Trophoblast cell (in vitro differentiated cells and primary cell): Measurements from ENCODE around the gene OR52R1.

Source experiments
- DNase-seq, 2 donors: peaks; one replicate each; pipeline ENCODE4 v3.0.0-alpha.2; 2016
- H2AFZ ChIP-seq: 2 replicates; pipeline ENCODE4 v1.6.1; 2013; ENCODE audit warnings: low read length, moderate library complexity, mild to moderate bottlenecking; ENCODE audit not compliant: insufficient read depth, poor library complexity
- H2AK5ac ChIP-seq: 2 replicates; pipeline ENCODE4 v1.6.1; 2013; ENCODE audit warnings: mild to moderate bottlenecking, low read length
- H2BK120ac ChIP-seq: 2 replicates; pipeline ENCODE4 v1.6.1; 2013; ENCODE audit warnings: low read length, mild to moderate bottlenecking, moderate library complexity; ENCODE audit not compliant: insufficient read depth, poor library complexity
- H2BK12ac ChIP-seq: 2 replicates; pipeline ENCODE4 v1.6.1; 2013; ENCODE audit warnings: mild to moderate bottlenecking, low read length, moderate library complexity
- H2BK5ac ChIP-seq: 2 replicates; pipeline ENCODE4 v1.6.1; 2013; ENCODE audit warnings: low read length, low read depth, moderate library complexity, mild to moderate bottlenecking; ENCODE audit not compliant: poor library complexity
- H3K14ac ChIP-seq: 2 replicates; pipeline ENCODE4 v1.6.1; 2013; ENCODE audit warnings: mild to moderate bottlenecking, low read length
- H3K18ac ChIP-seq: 2 replicates; pipeline ENCODE4 v1.6.1; 2013; ENCODE audit warnings: mild to moderate bottlenecking, low read length
- H3K23ac ChIP-seq: 2 replicates; pipeline ENCODE4 v1.6.1; 2013; ENCODE audit warnings: low read length
- H3K27ac ChIP-seq: 2 replicates; pipeline ENCODE4 v1.5.1; 2013; ENCODE audit warnings: low read depth, mild to moderate bottlenecking, inconsistent platforms, low read length, moderate library complexity
- H3K27me3 ChIP-seq: 2 replicates; pipeline ENCODE4 v1.6.1; 2013; ENCODE audit warnings: inconsistent platforms, mild to moderate bottlenecking, low read length, moderate library complexity; ENCODE audit not compliant: insufficient read depth
- H3K36me3 ChIP-seq, 2 experiments: 1 replicate in 1 of 2; 2 replicates in 1 of 2; pipeline ENCODE4 v1.6.1; 2013; ENCODE audit warnings: low read length in 2 of 2, mild to moderate bottlenecking in 2 of 2, moderate library complexity in 1 of 2; ENCODE audit not compliant: insufficient read depth in 2 of 2, control insufficient read depth in 1 of 2
- H3K4ac ChIP-seq: 2 replicates; pipeline ENCODE4 v1.6.1; 2013; ENCODE audit warnings: low read depth, mild to moderate bottlenecking, low read length, moderate library complexity
- H3K4me1 ChIP-seq, 2 experiments: 1 replicate in 1 of 2; 2 replicates in 1 of 2; pipeline ENCODE4 v1.6.1; 2013; ENCODE audit warnings: low read length in 2 of 2, mild to moderate bottlenecking in 2 of 2, moderate library complexity in 1 of 2; ENCODE audit not compliant: insufficient read depth in 2 of 2, control insufficient read depth in 1 of 2
- H3K4me2 ChIP-seq: 2 replicates; pipeline ENCODE4 v1.6.1; 2013; ENCODE audit warnings: inconsistent platforms, mild to moderate bottlenecking, low read length, moderate library complexity
- H3K4me3 ChIP-seq: 2 replicates; pipeline ENCODE4 v1.5.1; 2013; ENCODE audit warnings: mild to moderate bottlenecking, low read depth, low read length, inconsistent platforms
- H3K79me1 ChIP-seq: one replicate; pipeline ENCODE4 v1.6.1; 2013; ENCODE audit warnings: low read length
- H3K79me2 ChIP-seq: 2 replicates; pipeline ENCODE4 v1.6.1; 2013; ENCODE audit warnings: low read length, mild to moderate bottlenecking; ENCODE audit not compliant: control insufficient read depth, insufficient read depth, poor library complexity
- H3K9ac ChIP-seq: 2 replicates; pipeline ENCODE4 v1.6.1; 2013; ENCODE audit warnings: mild to moderate bottlenecking, low read length
- H3K9me3 ChIP-seq: 2 replicates; pipeline ENCODE4 v1.6.1; 2013; ENCODE audit warnings: low read depth, mild to moderate bottlenecking, control low read depth, inconsistent platforms, low read length; ENCODE audit not compliant: insufficient read depth
- H4K12ac ChIP-seq: 2 replicates; pipeline ENCODE4 v1.6.1; 2013; ENCODE audit warnings: low read depth, mild to moderate bottlenecking, low read length, moderate library complexity
- H4K8ac ChIP-seq: 2 replicates; pipeline ENCODE4 v1.6.1; 2013; ENCODE audit warnings: low read depth, mild to moderate bottlenecking, low read length, moderate library complexity
- H4K91ac ChIP-seq: one replicate; pipeline ENCODE4 v1.6.1; 2013; ENCODE audit warnings: low read depth, mild to moderate bottlenecking, low read length, moderate library complexity
- WGBS: extraction: QIAGEN DNeasy Blood & Tissue Kit; methylation state at CpG from one replicate; pipeline ENCODE4 v1.1.7; 2013; ENCODE audit warnings: missing lambda C conversion rate; ENCODE audit not compliant: insufficient read length, insufficient coverage; ENCODE audit errors: extremely low coverage; 5-methylcytosine and 5-hydroxymethylcytosine counted together

Gene OR52R1

GRCh38 chr11:4830909-4831308 is 26.7 kb upstream of the OR52R1 start:
- no peak overlapping the region for H2BK120ac ChIP-seq
- no peak overlapping the region for H3K4me3 ChIP-seq
- no peak overlapping the region for H4K8ac ChIP-seq
- H3K36me3 ChIP-seq = no peaks in the 10 kb centered on the region
- no peak overlapping the region for H2AK5ac ChIP-seq
- no peaks in the 10 kb centered on the region for H3K27me3 ChIP-seq
- no peak overlapping the region for H2AFZ ChIP-seq
- no peaks in the 10 kb centered on the region for H3K79me1 ChIP-seq
- no peaks in the 10 kb centered on the region for H3K79me2 ChIP-seq
- H3K9ac ChIP-seq = no peak overlapping the region
- no peak overlapping the region for H3K27ac ChIP-seq
- no peak overlapping the region for H3K4me2 ChIP-seq
- WGBS = no CpG with 5 or more reads among the region's 2 CpGs
- H3K23ac ChIP-seq = no peak overlapping the region
- H3K18ac ChIP-seq = no peak overlapping the region
- no peak overlapping the region for H2BK12ac ChIP-seq
- H3K14ac ChIP-seq = no peak overlapping the region
- no peaks in the 10 kb centered on the region for H3K9me3 ChIP-seq
- peaks cover 3 to 8% of the 10 kb centered on the region in 2 experiments for H3K4me1 ChIP-seq
- H4K12ac ChIP-seq = no peak overlapping the region
- DNase-seq = no peak
- no peak overlapping the region for H4K91ac ChIP-seq
- no peak overlapping the region for H3K4ac ChIP-seq
- H2BK5ac ChIP-seq = no peak overlapping the region

GRCh38 chr11:4830346-4830745 is 26.2 kb upstream of the OR52R1 start:
- H3K79me1 ChIP-seq = no peaks in the 10 kb centered on the region
- H3K4me2 ChIP-seq = no peak overlapping the region
- no peaks in the 10 kb centered on the region for H3K36me3 ChIP-seq
- H3K27ac ChIP-seq = no peak overlapping the region
- DNase-seq = no peak
- no peak overlapping the region for H3K14ac ChIP-seq
- H3K9me3 ChIP-seq = no peaks in the 10 kb centered on the region
- H3K9ac ChIP-seq = no peak overlapping the region
- H3K23ac ChIP-seq = no peak overlapping the region
- H4K12ac ChIP-seq = no peak overlapping the region
- H3K27me3 ChIP-seq = no peaks in the 10 kb centered on the region
- H2BK120ac ChIP-seq = no peak overlapping the region
- no peak overlapping the region for H2AFZ ChIP-seq
- WGBS = no CpG with 5 or more reads among the region's 1 CpG
- H4K91ac ChIP-seq = no peak overlapping the region
- no peak overlapping the region for H3K4ac ChIP-seq
- H2BK12ac ChIP-seq = no peak overlapping the region
- no peak overlapping the region for H4K8ac ChIP-seq
- H3K79me2 ChIP-seq = no peaks in the 10 kb centered on the region
- no peak overlapping the region for H2BK5ac ChIP-seq
- H3K4me1 ChIP-seq = peaks cover 3 to 8% of the 10 kb centered on the region in 2 experiments
- no peak overlapping the region for H3K4me3 ChIP-seq
- H3K18ac ChIP-seq = no peak overlapping the region
- no peak overlapping the region for H2AK5ac ChIP-seq

DNA sequence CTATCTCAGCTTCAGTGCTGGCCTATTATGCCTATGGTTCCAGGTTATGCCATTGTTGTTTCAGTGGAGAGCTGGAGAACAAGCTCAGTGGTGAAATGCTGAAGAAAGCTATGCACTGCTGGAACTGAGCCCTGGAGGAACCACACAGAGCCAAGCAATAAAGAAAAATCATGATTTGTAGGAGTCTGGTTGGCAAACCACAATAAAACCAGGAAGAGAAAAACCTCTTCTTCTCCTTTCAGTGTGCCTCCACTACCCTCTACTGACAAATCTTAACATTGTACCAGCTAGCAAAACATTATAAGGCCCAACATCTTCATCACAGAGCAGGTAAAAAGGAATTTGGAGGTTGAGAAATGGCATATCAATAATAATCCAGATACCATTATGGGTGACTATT is 22.2 kb upstream of the OR52R1 start:
- Histone ChIP-seq H2BK5ac (no peak overlapping the region), H3K27me3 (no peaks in the 10 kb centered on the region), H3K4ac (no peak overlapping the region)

GRCh38 chr11:4825132-4825531 is 21.0 kb upstream of the OR52R1 start:
- H4K8ac ChIP-seq = no peak overlapping the region
- no peak overlapping the region for H3K4me2 ChIP-seq
- H2BK5ac ChIP-seq = no peak overlapping the region
- H3K4ac ChIP-seq = no peak overlapping the region
- no peak overlapping the region for H3K18ac ChIP-seq
- peaks cover 0 to 1% of the 10 kb centered on the region in 2 experiments for H3K4me1 ChIP-seq
- H3K9me3 ChIP-seq = no peaks in the 10 kb centered on the region
- H3K4me3 ChIP-seq = no peak overlapping the region
- no peak overlapping the region for H2AK5ac ChIP-seq
- H3K36me3 ChIP-seq = no peaks in the 10 kb centered on the region
- no peak overlapping the region for H4K12ac ChIP-seq
- H3K27ac ChIP-seq = no peak overlapping the region
- H2AFZ ChIP-seq = no peak overlapping the region
- H4K91ac ChIP-seq = no peak overlapping the region
- no peak overlapping the region for H3K14ac ChIP-seq
- no peak for DNase-seq
- no peaks in the 10 kb centered on the region for H3K79me2 ChIP-seq
- no peaks in the 10 kb centered on the region for H3K79me1 ChIP-seq
- no peak overlapping the region for H2BK12ac ChIP-seq
- no peak overlapping the region for H3K23ac ChIP-seq
- no peak overlapping the region for H2BK120ac ChIP-seq
- H3K9ac ChIP-seq = no peak overlapping the region
- H3K27me3 ChIP-seq = no peaks in the 10 kb centered on the region

More for the DNA sequence above, 22.2 kb upstream of the OR52R1 start:
- H3K4me1 ChIP-seq = peaks cover 3 to 9% of the 10 kb centered on the region in 2 experiments
- no peak overlapping the region for H4K8ac ChIP-seq
- H3K9me3 ChIP-seq = no peaks in the 10 kb centered on the region
- no peaks in the 10 kb centered on the region for H3K79me2 ChIP-seq
- no peak overlapping the region for H3K23ac ChIP-seq
- DNase-seq = peak in 1 of 2 donors; percentile 2
- no peak overlapping the region for H2BK120ac ChIP-seq
- H3K79me1 ChIP-seq = no peaks in the 10 kb centered on the region
- H2BK12ac ChIP-seq = no peak overlapping the region
- no peak overlapping the region for H3K9ac ChIP-seq
- no peaks in the 10 kb centered on the region for H3K36me3 ChIP-seq
- no peak overlapping the region for H4K12ac ChIP-seq
- no peak overlapping the region for H3K27ac ChIP-seq
- no peak overlapping the region for H3K18ac ChIP-seq
- H4K91ac ChIP-seq = no peak overlapping the region
- no peak overlapping the region for H2AFZ ChIP-seq
- no peak overlapping the region for H2AK5ac ChIP-seq
- no peak overlapping the region for H3K4me2 ChIP-seq
- no peak overlapping the region for H3K14ac ChIP-seq
- no peak overlapping the region for H3K4me3 ChIP-seq
